Body of pancreas (tissue), 4 donors: ENCODE measurements around the gene LMAN2. TPM values are rescaled to one million over a fixed set of nuclear protein-coding genes. Genes with fewer than 3 reads are reported as not detected.

Experiments used
- ATAC-seq: fragments of 150-250 bp; one replicate; pipeline ENCODE4 v1.9.1; 2016
- DNase-seq, 4 donors: peaks; one replicate each; pipeline ENCODE4 v3.0.0-alpha.2; 2019
- H3K27ac ChIP-seq, 4 donors: fragments of 200-600 bp; sonication (generic); 1 replicate in 3 of 4; 2 replicates in 1 of 4; pipeline versions ENCODE4 v1.5.1 to v1.6.1; 2016 to 2019; ENCODE audit warnings: mild to moderate bottlenecking in 1 of 4, mixed read lengths in 1 of 4, moderate library complexity in 1 of 4
- H3K27me3 ChIP-seq, 2 donors: fragments of 200-600 bp; sonication (generic); one replicate each; pipeline ENCODE4 v1.6.0; 2016; ENCODE audit warnings: mild to moderate bottlenecking in 1 of 2
- H3K36me3 ChIP-seq, 2 donors: fragments of 200-600 bp; sonication (generic); replicated peaks in 1 of 2; 2 replicates each; pipeline ENCODE4 v1.5.1; 2016; ENCODE audit warnings: low read depth in 2 of 2; ENCODE audit not compliant: insufficient read depth in 1 of 2
- H3K4me1 ChIP-seq: fragments of 200-600 bp; sonication (generic); one replicate; pipeline ENCODE4 v1.6.0; 2016
- H3K4me3 ChIP-seq, 2 donors: fragments of 200-600 bp; sonication (generic); 1 replicate in 1 of 2; 2 replicates in 1 of 2; pipeline ENCODE4 v1.5.1; 2016 to 2019
- H3K9me3 ChIP-seq, 3 donors: fragments of 200-600 bp; sonication (generic); 1 replicate in 2 of 3; 2 replicates in 1 of 3; pipeline ENCODE4 v1.5.1; 2016
- CTCF ChIP-seq, 7 experiments: fragments of 450-650 bp in 4 of 7; fragments of 200-600 bp in 3 of 7; sonication (generic) in 3 of 7; IDR thresholded peaks; one replicate each; pipeline ENCODE4 v1.5.1; 2016 to 2019; ENCODE audit warnings: antibody characterized with exemption in 7 of 7
- POLR2A ChIP-seq, 3 donors: fragments of 450-650 bp; IDR thresholded peaks; one replicate each; pipeline ENCODE4 v1.6.1; 2016; ENCODE audit warnings: antibody characterized with exemption in 3 of 3, mild to moderate bottlenecking in 2 of 3
- WGBS, 2 donors: methylation state at CpG; one replicate each; pipeline ENCODE4 v1.1.5; 2017; 5-methylcytosine and 5-hydroxymethylcytosine counted together
- intact Hi-C: fragments of 100-400 bp; cut with DNase I; formaldehyde crosslinking; loops from one replicate; pipeline ENCODE4 v1.15.1; 2023
- total RNA-seq, 2 donors: library from RNA; depleted of rRNA; stranded (reverse); fragments of >200 nt; gene quantifications; one replicate each; pipeline ENCODE4 v1.1.0, GENCODE V29; 2016

The LMAN2 gene
- total RNA-seq, 2 donors from 2014 or later = 218 to 227 TPM

GRCh38 chr5:177367981-177368868 is 16.8 kb upstream of the LMAN2 start:
- Histone ChIP-seq H3K4me3 (no peak overlapping the region), H3K4me1 (peaks cover 72% of the 10 kb centered on the region), H3K27me3 (no peaks in the 10 kb centered on the region), H3K27ac (peak overlapping the region; percentile 62 to 95 (median 82)), H3K36me3 (no peaks in the 10 kb centered on the region), H3K9me3 (no peaks in the 10 kb centered on the region)
- intact Hi-C loops = no loop called here
- TF ChIP-seq CTCF (IDR thresholded peaks at IDR 0.05) (no peak), POLR2A (IDR thresholded peaks at IDR 0.05) (no peak)
- 55 to 75% methylated on average over 8 to 29 of the region's 29 CpGs for WGBS, 2 donors
- peak; percentile 42 to 80 (median 62) for DNase-seq
- no peak for ATAC-seq

- intact Hi-C loops = no loop called here
- H3K36me3 ChIP-seq = no peaks in the 10 kb centered on the region
- ATAC-seq (no peak), DNase-seq (no peak)
- no peaks in the 10 kb centered on the region for H3K27me3 ChIP-seq
- H3K4me1 ChIP-seq = peaks cover 80% of the 10 kb centered on the region
- H3K9me3 ChIP-seq = no peaks in the 10 kb centered on the region
- no peak overlapping the region for H3K4me3 ChIP-seq
- peak overlapping the region; percentile 94 to 97 (median 96) for H3K27ac ChIP-seq
- TF ChIP-seq CTCF (IDR thresholded peaks at IDR 0.05) = no peak
- TF ChIP-seq POLR2A (IDR thresholded peaks at IDR 0.05) = peak in 1 of 3 donors; percentile 6
- 12 to 25% methylated on average over 5 to 45 of the region's 46 CpGs for WGBS, 2 donors
Observed at GRCh38 chr5:177367323-177367848, 15.9 kb upstream of the LMAN2 start.

GRCh38 chr5:177366528-177367322 is 15.3 kb upstream of the LMAN2 start:
- Histone ChIP-seq H3K9me3 (no peaks in the 10 kb centered on the region), H3K4me1 (peaks cover 78% of the 10 kb centered on the region), H3K27ac (peak overlapping the region; percentile 94 to 97 (median 96)), H3K36me3 (no peaks in the 10 kb centered on the region), H3K4me3 (no peak overlapping the region), H3K27me3 (no peaks in the 10 kb centered on the region)
- DNase-seq (peak; percentile 95 to 97 (median 96)), ATAC-seq (peak; percentile 77)
- 5 to 15% methylated on average over 30 to 36 of the region's 36 CpGs for WGBS, 2 donors
- TF ChIP-seq CTCF (IDR thresholded peaks at IDR 0.05) = peak in 2 of 7 experiments; percentile 1 to 3
- TF ChIP-seq POLR2A (IDR thresholded peaks at IDR 0.05) = peak; percentile 31 to 77 (median 76)
- intact Hi-C loops = no loop called here

- WGBS, 2 donors = 72 to 77% methylated on average over 14 of the region's 14 CpGs
- DNase-seq (no peak), ATAC-seq (no peak)
- no peak overlapping the region for H3K4me3 ChIP-seq
- H3K4me1 ChIP-seq = peaks cover 71% of the 10 kb centered on the region
- TF ChIP-seq CTCF (IDR thresholded peaks at IDR 0.05) (no peak), POLR2A (IDR thresholded peaks at IDR 0.05) (no peak)
- no peaks in the 10 kb centered on the region for H3K27me3 ChIP-seq
- H3K36me3 ChIP-seq = no peaks in the 10 kb centered on the region
- peak overlapping the region; percentile 94 to 97 (median 96) for H3K27ac ChIP-seq
- no peaks in the 10 kb centered on the region for H3K9me3 ChIP-seq
- intact Hi-C loops = no loop called here
Observed at GRCh38 chr5:177365845-177366527, 14.5 kb upstream of the LMAN2 start.
